Muscle of leg (tissue), 11 donors: Measurements from ENCODE around the gene ZNF425. TPM values are rescaled to one million over a fixed set of nuclear protein-coding genes. Genes with fewer than 3 reads are reported as not detected.

Source experiments
- DNase-seq: peaks from one replicate; pipeline ENCODE4 v3.0.0; 2013
- H3K27ac ChIP-seq: one replicate; pipeline ENCODE4 v1.5.1; 2013; ENCODE audit warnings: mild to moderate bottlenecking, low read length, control low read depth
- H3K27me3 ChIP-seq: one replicate; pipeline ENCODE4 v1.6.1; 2013; ENCODE audit warnings: low read length; ENCODE audit not compliant: control insufficient read depth, insufficient read depth
- H3K36me3 ChIP-seq: one replicate; pipeline ENCODE4 v1.6.1; 2013; ENCODE audit warnings: low read length; ENCODE audit not compliant: control insufficient read depth, insufficient read depth
- H3K4me1 ChIP-seq: one replicate; pipeline ENCODE4 v1.6.1; 2013; ENCODE audit warnings: low read length; ENCODE audit not compliant: control insufficient read depth, insufficient read depth
- H3K4me3 ChIP-seq: one replicate; pipeline ENCODE4 v1.5.1; 2013; ENCODE audit warnings: low read length, control low read depth
- H3K9me3 ChIP-seq: replicated peaks from 2 replicates; pipeline ENCODE4 v1.6.1; 2013; ENCODE audit warnings: low read depth, low read length; ENCODE audit not compliant: control insufficient read depth
- WGBS: methylation state at CpG from one replicate; pipeline ENCODE4 v1.1.5; 2013; ENCODE audit warnings: missing lambda C conversion rate; ENCODE audit not compliant: insufficient coverage; 5-methylcytosine and 5-hydroxymethylcytosine counted together
- polyA plus RNA-seq, 8 donors: library from polyadenylated mRNA; unstranded; fragments of 120-200 nt; gene quantifications; one replicate each; pipeline versions ENCODE4 v1.2.1 to v1.2.3, GENCODE V29; 2013; ENCODE audit warnings: inconsistent platforms in 1 of 8, low replicate concordance in 1 of 8; ENCODE audit not compliant: insufficient read length in 8 of 8, insufficient read depth in 1 of 8
- total RNA-seq: library from RNA; stranded (reverse); fragments of 120-200 nt; gene quantifications from one replicate; pipeline ENCODE4 v1.2.4, GENCODE V29; 2013

Gene ZNF425
- total and polyA plus RNA-seq, 9 donors = 3.4 to 4.9 (median 4.5) TPM

GRCh38 chr7:149077594-149077993, 48.5 kb downstream of the ZNF425 start:
- Histone ChIP-seq H3K9me3 (no peaks in the 10 kb centered on the region), H3K4me1 (no peaks in the 10 kb centered on the region), H3K4me3 (no peak overlapping the region), H3K27me3 (no peaks in the 10 kb centered on the region), H3K36me3 (peaks cover 18% of the 10 kb centered on the region), H3K27ac (no peak overlapping the region)
- DNase-seq = no peak
- WGBS = 80% methylated on average over 5 of the region's 9 CpGs

GRCh38 chr7:149075286-149075685, 50.8 kb downstream of the ZNF425 start:
- Histone ChIP-seq H3K36me3 (peaks cover 36% of the 10 kb centered on the region), H3K27ac (no peak overlapping the region), H3K4me1 (no peaks in the 10 kb centered on the region), H3K4me3 (no peak overlapping the region), H3K27me3 (no peaks in the 10 kb centered on the region), H3K9me3 (no peaks in the 10 kb centered on the region)
- no CpG with 5 or more reads among the region's 2 CpGs for WGBS
- no peak for DNase-seq

- no peak overlapping the region for H3K27ac ChIP-seq
- H3K27me3 ChIP-seq = no peaks in the 10 kb centered on the region
- no peaks in the 10 kb centered on the region for H3K9me3 ChIP-seq
- H3K36me3 ChIP-seq = peaks cover 38% of the 10 kb centered on the region
- no CpG with 5 or more reads among the region's 3 CpGs for WGBS
- no peaks in the 10 kb centered on the region for H3K4me1 ChIP-seq
- no peak overlapping the region for H3K4me3 ChIP-seq
- DNase-seq = no peak
These were observed 51.8 kb downstream of the ZNF425 start for GRCh38 chr7:149074116-149074885.

GRCh38 chr7:149072438-149072775, 53.7 kb downstream of the ZNF425 start:
- no peaks in the 10 kb centered on the region for H3K9me3 ChIP-seq
- no peak overlapping the region for H3K4me3 ChIP-seq
- no peak for DNase-seq
- no peaks in the 10 kb centered on the region for H3K27me3 ChIP-seq
- peaks cover 38% of the 10 kb centered on the region for H3K36me3 ChIP-seq
- peak overlapping the region; percentile 9 for H3K27ac ChIP-seq
- no peaks in the 10 kb centered on the region for H3K4me1 ChIP-seq
- no CpG with 5 or more reads among the region's 4 CpGs for WGBS

GRCh38 chr7:149071641-149072437, 54.3 kb downstream of the ZNF425 start:
- WGBS = 70% methylated on average over 37 of the region's 46 CpGs
- DNase-seq = peak; percentile 46
- peak overlapping the region; percentile 9 for H3K27ac ChIP-seq
- H3K36me3 ChIP-seq = peaks cover 38% of the 10 kb centered on the region
- no peaks in the 10 kb centered on the region for H3K27me3 ChIP-seq
- H3K4me1 ChIP-seq = no peaks in the 10 kb centered on the region
- H3K9me3 ChIP-seq = no peaks in the 10 kb centered on the region
- H3K4me3 ChIP-seq = no peak overlapping the region

GRCh38 chr7:149071182-149071635, 54.9 kb downstream of the ZNF425 start:
- Histone ChIP-seq H3K9me3 (no peaks in the 10 kb centered on the region), H3K36me3 (peaks cover 38% of the 10 kb centered on the region)
- WGBS = 94% methylated on average over 29 of the region's 29 CpGs

GRCh38 chr7:149070372-149071125, 55.6 kb downstream of the ZNF425 start:
- no peak for DNase-seq
- Histone ChIP-seq H3K9me3 (no peaks in the 10 kb centered on the region), H3K27ac (no peak overlapping the region), H3K4me3 (no peak overlapping the region), H3K4me1 (no peaks in the 10 kb centered on the region), H3K36me3 (peaks cover 36% of the 10 kb centered on the region), H3K27me3 (no peaks in the 10 kb centered on the region)
- 92% methylated on average over 31 of the region's 31 CpGs for WGBS

More at GRCh38 chr7:149071182-149071635, 54.9 kb downstream of the ZNF425 start:
- H3K4me3 ChIP-seq = no peak overlapping the region
- H3K4me1 ChIP-seq = no peaks in the 10 kb centered on the region
- no peaks in the 10 kb centered on the region for H3K27me3 ChIP-seq
- no peak for DNase-seq
- H3K27ac ChIP-seq = no peak overlapping the region

- WGBS = no CpG with 5 or more reads among the region's 4 CpGs
- H3K36me3 ChIP-seq = peaks cover 27% of the 10 kb centered on the region
- no peaks in the 10 kb centered on the region for H3K27me3 ChIP-seq
- DNase-seq = no peak
- H3K4me1 ChIP-seq = no peaks in the 10 kb centered on the region
- H3K4me3 ChIP-seq = no peak overlapping the region
- no peak overlapping the region for H3K27ac ChIP-seq
- no peaks in the 10 kb centered on the region for H3K9me3 ChIP-seq
These were observed 58.3 kb downstream of the ZNF425 start for GRCh38 chr7:149067869-149068268.

GRCh38 chr7:149063476-149063875, 62.6 kb downstream of the ZNF425 start:
- DNase-seq = peak; percentile 47
- Histone ChIP-seq H3K27ac (no peak overlapping the region), H3K36me3 (no peaks in the 10 kb centered on the region)

More at GRCh38 chr7:149063476-149063875, 62.6 kb downstream of the ZNF425 start:
- Histone ChIP-seq H3K4me3 (no peak overlapping the region), H3K9me3 (no peaks in the 10 kb centered on the region), H3K27me3 (no peaks in the 10 kb centered on the region), H3K4me1 (no peaks in the 10 kb centered on the region)
